WERI-Rb-1 (cell line): Measurements from ENCODE around the gene PEX7.
"Not testable (repeated sequence)": the region's sequence is repeated elsewhere in the genome, so short reads cannot be mapped to it uniquely, and the experiment has no call there.

Source experiments
- DNase-seq: peaks from one replicate; pipeline ENCODE4 v3.0.0-alpha.2; 2020
- H3K27ac ChIP-seq: fragments of 250-450 bp; sonication (Bioruptor Pico); 2 replicates; pipeline ENCODE4 v1.5.1; 2020; ENCODE audit warnings: mild to moderate bottlenecking, moderate library complexity
- H3K27me3 ChIP-seq: fragments of 250-450 bp; sonication (Bioruptor Pico); 2 replicates; pipeline ENCODE4 v1.5.1; 2021; ENCODE audit warnings: mild to moderate bottlenecking, low read depth, moderate library complexity; ENCODE audit not compliant: insufficient read depth, severe bottlenecking
- H3K36me3 ChIP-seq: fragments of 250-450 bp; sonication (Bioruptor Pico); 2 replicates; pipeline ENCODE4 v1.5.1; 2020; ENCODE audit warnings: mild to moderate bottlenecking, moderate library complexity
- H3K4me3 ChIP-seq: 2 replicates; pipeline ENCODE4 v1.5.1; 2011; ENCODE audit warnings: low read depth, mild to moderate bottlenecking, control low read depth, low read length
- H3K9me3 ChIP-seq: fragments of 250-450 bp; sonication (Bioruptor Pico); 2 replicates; pipeline ENCODE4 v1.5.1; 2021; ENCODE audit warnings: mild to moderate bottlenecking, moderate library complexity; ENCODE audit not compliant: severe bottlenecking
- TF ChIP-seq, protein P1 (sequence below): IDR thresholded peaks from 2 replicates; pipeline ENCODE4 v1.5.1; 2011; ENCODE audit warnings: low read depth, mild to moderate bottlenecking, control low read depth, inconsistent platforms, low read length

The PEX7 gene

DNA sequence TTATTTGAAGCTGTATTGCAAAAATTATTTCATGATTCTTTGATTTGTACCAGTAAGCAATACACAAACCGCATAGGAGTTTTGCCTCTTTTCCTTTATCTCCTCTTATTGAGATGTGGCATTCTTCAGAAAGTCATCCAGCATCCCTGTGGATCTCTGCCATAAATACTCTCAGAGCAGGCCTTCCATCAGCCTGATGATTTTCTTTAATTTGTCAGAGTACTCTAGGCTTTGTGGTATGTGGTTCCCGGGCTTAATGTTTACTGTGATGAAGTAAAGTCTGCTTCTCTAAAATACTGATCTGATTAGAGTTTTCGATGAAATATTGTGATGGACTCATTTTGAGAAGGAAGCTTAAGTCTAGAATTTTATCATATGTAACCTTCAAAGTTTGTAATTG lies 68.6 kb downstream of the PEX7 start:
- Histone ChIP-seq H3K27me3 (no peaks in the 10 kb centered on the region), H3K9me3 (no peaks in the 10 kb centered on the region), H3K27ac (no peak overlapping the region), H3K4me3 (no peak overlapping the region), H3K36me3 (no peaks in the 10 kb centered on the region)
- TF ChIP-seq, protein P1, sequence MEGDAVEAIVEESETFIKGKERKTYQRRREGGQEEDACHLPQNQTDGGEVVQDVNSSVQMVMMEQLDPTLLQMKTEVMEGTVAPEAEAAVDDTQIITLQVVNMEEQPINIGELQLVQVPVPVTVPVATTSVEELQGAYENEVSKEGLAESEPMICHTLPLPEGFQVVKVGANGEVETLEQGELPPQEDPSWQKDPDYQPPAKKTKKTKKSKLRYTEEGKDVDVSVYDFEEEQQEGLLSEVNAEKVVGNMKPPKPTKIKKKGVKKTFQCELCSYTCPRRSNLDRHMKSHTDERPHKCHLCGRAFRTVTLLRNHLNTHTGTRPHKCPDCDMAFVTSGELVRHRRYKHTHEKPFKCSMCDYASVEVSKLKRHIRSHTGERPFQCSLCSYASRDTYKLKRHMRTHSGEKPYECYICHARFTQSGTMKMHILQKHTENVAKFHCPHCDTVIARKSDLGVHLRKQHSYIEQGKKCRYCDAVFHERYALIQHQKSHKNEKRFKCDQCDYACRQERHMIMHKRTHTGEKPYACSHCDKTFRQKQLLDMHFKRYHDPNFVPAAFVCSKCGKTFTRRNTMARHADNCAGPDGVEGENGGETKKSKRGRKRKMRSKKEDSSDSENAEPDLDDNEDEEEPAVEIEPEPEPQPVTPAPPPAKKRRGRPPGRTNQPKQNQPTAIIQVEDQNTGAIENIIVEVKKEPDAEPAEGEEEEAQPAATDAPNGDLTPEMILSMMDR, result no peak
- DNase-seq, result no peak

DNA sequence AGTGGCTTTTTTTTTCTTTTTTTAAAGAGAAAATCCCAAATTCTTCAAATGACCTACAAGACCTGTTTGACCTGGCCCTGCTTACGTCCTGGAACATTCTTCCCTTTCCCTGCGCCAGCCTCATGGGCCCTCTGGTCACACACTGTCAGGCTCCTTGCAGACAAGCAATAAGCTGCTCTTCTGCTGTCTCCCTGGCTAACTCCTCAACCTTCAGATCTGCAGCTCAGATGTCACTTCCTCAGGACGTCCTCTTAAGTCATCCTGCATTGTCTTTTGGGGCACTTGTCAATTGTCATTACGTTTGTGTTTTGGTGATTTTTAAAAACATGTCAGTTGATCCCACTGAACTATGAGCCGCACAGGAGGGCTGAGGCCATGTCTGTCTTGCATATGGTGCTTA lies 70.8 kb downstream of the PEX7 start:
- no peaks in the 10 kb centered on the region for H3K9me3 ChIP-seq
- H3K27ac ChIP-seq, result no peak overlapping the region
- no peaks in the 10 kb centered on the region for H3K27me3 ChIP-seq
- no peaks in the 10 kb centered on the region for H3K36me3 ChIP-seq
- no peak for DNase-seq
- TF ChIP-seq, protein P1, result no peak
- H3K4me3 ChIP-seq, result no peak overlapping the region

DNA sequence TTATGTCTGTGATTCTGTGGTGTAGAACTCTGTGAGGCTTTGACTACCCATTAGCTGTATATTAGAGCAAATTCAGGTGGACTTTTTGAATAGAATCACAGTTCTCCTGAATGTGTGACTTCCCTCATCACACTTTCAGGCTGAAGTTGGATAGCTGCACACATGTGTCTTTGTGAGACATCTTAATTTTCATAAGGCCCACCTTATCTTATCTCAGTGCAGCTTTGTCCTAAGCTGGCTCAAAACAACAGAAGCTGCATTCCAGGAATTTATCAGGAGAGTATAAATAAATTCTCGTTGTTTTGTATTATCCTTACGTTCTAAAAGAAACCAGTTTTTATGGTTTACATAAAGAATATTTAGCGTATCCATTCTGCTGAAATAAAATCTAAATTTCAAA lies 73.5 kb downstream of the PEX7 start:
- H3K27me3 ChIP-seq, result no peaks in the 10 kb centered on the region
- H3K4me3 ChIP-seq, result no peak overlapping the region
- H3K27ac ChIP-seq, result no peak overlapping the region
- TF ChIP-seq, protein P1, result no peak
- H3K36me3 ChIP-seq, result no peaks in the 10 kb centered on the region
- no peak for DNase-seq
- no peaks in the 10 kb centered on the region for H3K9me3 ChIP-seq

DNA sequence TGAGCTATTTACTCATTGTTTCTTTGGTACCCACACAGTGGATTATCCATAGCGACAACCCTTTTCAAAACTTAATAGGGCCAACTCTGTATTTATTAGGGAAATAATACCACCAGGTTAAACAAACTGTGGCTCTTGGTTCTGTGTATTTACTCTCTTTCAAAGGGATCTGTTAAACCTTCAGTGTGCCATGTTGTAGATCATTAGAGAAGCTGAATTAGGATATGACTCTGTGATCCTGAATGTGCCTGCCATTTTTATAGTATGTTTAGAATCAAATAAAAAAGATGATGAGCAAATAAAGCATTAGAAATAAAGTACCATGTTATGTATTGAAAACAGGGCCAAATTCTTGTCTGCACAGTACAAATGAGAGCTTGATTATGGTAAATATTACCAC lies 74.7 kb downstream of the PEX7 start:
- DNase-seq, result no peak
- Histone ChIP-seq H3K4me3 (no peak overlapping the region), H3K27ac (no peak overlapping the region), H3K36me3 (no peaks in the 10 kb centered on the region), H3K27me3 (no peaks in the 10 kb centered on the region), H3K9me3 (no peaks in the 10 kb centered on the region)
- TF ChIP-seq, protein P1, result no peak

DNA sequence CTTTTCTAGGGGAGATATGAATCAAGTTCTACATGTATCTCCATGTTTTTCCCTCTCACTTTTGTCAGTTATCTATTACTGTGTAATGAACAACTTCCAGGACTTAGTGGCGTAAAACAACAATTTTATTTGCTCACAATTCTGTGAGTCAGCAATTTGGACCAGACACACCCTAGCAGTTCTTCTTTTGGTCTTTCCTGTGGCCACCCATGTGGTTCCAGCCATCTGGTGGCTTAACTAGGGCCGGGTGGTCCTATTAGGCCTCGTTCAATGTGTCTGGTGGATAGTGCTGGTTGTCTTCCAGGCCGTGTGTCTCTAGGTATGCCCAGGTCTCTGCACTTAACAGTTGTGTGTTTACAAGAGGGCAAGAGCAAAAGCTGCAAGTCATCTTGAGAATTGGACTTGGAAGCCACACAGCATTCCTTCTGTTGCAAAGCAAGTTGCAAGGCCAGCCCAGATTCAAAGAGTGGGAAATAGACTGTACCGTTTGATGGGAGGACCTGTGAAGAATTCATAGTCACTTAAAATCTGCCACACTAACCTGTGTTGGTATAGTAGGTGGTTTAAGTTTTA lies 78.9 kb downstream of the PEX7 start:
- DNase-seq, result no peak
- TF ChIP-seq, protein P1, result no peak
- Histone ChIP-seq H3K4me3 (no peak overlapping the region), H3K27ac (no peak overlapping the region), H3K36me3 (peaks cover 4% of the 10 kb centered on the region; the same call in 1 of the 2 replicates), H3K27me3 (no peaks in the 10 kb centered on the region), H3K9me3 (no peaks in the 10 kb centered on the region)

DNA sequence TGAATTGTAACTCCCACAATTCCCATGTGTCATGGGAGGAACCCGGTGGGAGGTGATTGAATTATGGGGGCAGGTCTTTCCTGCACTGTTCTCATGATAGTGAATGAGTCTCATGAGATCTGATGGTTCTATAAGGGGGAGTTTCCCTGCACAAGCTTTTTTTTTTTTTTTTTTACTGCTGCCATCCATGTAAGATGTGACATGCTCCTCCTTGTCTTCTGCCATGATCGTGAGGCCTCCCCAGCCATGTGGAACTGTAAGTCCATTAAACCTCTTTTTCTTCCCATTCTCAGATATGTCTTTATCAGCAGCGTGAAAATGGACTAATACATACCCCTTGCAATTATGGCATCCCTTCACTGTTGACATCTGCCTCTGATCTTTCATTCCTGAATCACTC lies 82.1 kb downstream of the PEX7 start:
- not testable (repeated sequence) for DNase-seq, H3K9me3 ChIP-seq, H3K36me3 ChIP-seq, H3K27me3 ChIP-seq, H3K27ac ChIP-seq, H3K4me3 ChIP-seq
